Measurements from ENCODE around the gene CBARP. TPM values are rescaled to one million over a fixed set of nuclear protein-coding genes. Genes with fewer than 3 reads are reported as not detected.

CBARP gene
- total and polyA plus RNA-seq, 2 of the 13 experiments (the other 11 are each of a cell fraction or from before 2014, with no cell fraction given): 1.2 to 1.4 TPM

DNA sequence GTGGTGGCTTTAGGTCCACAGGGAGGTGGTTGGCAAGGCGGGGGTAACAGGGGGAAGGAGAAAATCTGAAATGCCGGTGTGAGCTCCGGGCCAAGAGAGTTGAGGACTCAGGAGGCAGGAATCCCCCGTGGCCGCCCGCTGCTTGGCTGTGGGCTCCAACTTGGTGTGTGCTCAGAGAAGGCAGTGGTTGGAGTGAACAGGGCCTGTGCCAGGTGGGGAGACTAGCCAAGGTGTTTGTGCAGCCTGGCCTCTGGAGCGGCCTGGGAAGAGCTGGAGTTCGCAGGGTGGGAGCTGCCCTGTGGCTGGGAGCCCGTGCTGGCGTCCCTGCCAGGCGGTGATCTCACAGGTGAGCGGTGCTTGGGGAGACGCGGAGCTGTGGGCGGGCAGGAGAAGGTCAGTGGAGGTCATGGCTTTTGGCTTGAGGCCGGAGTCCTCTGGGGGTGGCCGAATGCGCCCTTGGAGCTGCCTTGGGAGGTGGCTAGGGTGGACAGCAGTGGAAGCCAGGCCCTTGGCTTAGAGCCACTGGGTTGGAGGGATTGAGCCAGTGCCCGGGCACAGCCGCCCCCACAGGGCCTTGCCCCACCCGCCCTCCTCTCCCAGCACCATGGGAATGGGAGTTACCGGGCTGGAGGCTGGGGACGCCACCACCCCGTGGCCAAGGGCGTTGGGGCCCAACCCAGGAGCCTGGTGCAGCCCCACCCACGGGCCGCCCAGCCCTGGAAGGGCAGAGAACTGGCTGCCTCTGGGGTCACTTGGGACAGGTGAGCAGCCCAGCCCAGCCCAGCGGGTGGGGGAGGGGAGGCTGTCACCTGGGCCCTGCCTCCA is 24.2 kb upstream of the CBARP start (continued):
- TF ChIP-seq ZBTB3 (CRISPR knock-in tag; IDR thresholded peaks at IDR 0.05; ENCODE audit: borderline replicate concordance, low read depth) (no peak), ZNF343 (CRISPR knock-in tag; IDR thresholded peaks at IDR 0.05) (no peak), CBFB (CRISPR knock-in tag; IDR thresholded peaks at IDR 0.05) (no peak), RARA (CRISPR knock-in tag; IDR thresholded peaks at IDR 0.05) (peak; percentile 68), ZSCAN31 (CRISPR knock-in tag; IDR thresholded peaks at IDR 0.05; ENCODE audit: low read depth) (no peak), MAFK (conservative IDR thresholded peaks at IDR 0.05 in 1 of 2, IDR thresholded peaks at IDR 0.05 in 1 of 2; ENCODE audit: low read length in 2 of 2) (no peak), ERF (CRISPR knock-in tag; IDR thresholded peaks at IDR 0.05) (peak; percentile 48; the same call in 1 of the 2 replicates), ZNF598 (CRISPR knock-in tag; IDR thresholded peaks at IDR 0.05; ENCODE audit: borderline replicate concordance) (0 out of 2 replicates have a peak, but pooled peaks have one; percentile 36), DRAP1 (CRISPR knock-in tag; IDR thresholded peaks at IDR 0.05) (0 out of 2 replicates have a peak, but pooled peaks have one; percentile 17), ZFP91 (CRISPR knock-in tag; IDR thresholded peaks at IDR 0.05; ENCODE audit: borderline replicate concordance) (peak; percentile 16; the same call in 1 of the 2 replicates), HNRNPK (IDR thresholded peaks at IDR 0.05; ENCODE audit: low read depth, low read length, poor library complexity, severe bottlenecking) (peak; percentile 21), ZNF121 (CRISPR knock-in tag; IDR thresholded peaks at IDR 0.05) (0 out of 2 replicates have a peak, but pooled peaks have one; percentile 7), ZNF547 (CRISPR knock-in tag; IDR thresholded peaks at IDR 0.05) (0 out of 2 replicates have a peak, but pooled peaks have one; percentile 48), TAF1 (CRISPR knock-in tag; IDR thresholded peaks at IDR 0.05) (0 out of 2 replicates have a peak, but pooled peaks have one; percentile 19), TAF15 (IDR thresholded peaks at IDR 0.05; ENCODE audit: low read depth, low read length, poor library complexity, severe bottlenecking) (peak; percentile 37), SKIL (CRISPR knock-in tag; IDR thresholded peaks at IDR 0.05; ENCODE audit: borderline replicate concordance) (0 out of 2 replicates have a peak, but pooled peaks have one; percentile 17)
- TF ChIP-seq, protein P1, sequence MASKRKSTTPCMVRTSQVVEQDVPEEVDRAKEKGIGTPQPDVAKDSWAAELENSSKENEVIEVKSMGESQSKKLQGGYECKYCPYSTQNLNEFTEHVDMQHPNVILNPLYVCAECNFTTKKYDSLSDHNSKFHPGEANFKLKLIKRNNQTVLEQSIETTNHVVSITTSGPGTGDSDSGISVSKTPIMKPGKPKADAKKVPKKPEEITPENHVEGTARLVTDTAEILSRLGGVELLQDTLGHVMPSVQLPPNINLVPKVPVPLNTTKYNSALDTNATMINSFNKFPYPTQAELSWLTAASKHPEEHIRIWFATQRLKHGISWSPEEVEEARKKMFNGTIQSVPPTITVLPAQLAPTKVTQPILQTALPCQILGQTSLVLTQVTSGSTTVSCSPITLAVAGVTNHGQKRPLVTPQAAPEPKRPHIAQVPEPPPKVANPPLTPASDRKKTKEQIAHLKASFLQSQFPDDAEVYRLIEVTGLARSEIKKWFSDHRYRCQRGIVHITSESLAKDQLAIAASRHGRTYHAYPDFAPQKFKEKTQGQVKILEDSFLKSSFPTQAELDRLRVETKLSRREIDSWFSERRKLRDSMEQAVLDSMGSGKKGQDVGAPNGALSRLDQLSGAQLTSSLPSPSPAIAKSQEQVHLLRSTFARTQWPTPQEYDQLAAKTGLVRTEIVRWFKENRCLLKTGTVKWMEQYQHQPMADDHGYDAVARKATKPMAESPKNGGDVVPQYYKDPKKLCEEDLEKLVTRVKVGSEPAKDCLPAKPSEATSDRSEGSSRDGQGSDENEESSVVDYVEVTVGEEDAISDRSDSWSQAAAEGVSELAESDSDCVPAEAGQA (IDR thresholded peaks at IDR 0.05; ENCODE audit: low read depth): no peak
- TF ChIP-seq, protein P1 (CRISPR knock-in tag; IDR thresholded peaks at IDR 0.05; ENCODE audit: borderline replicate concordance): no peak
